Activated CD8-positive, alpha-beta memory T cell treated with anti-CD3 and anti-CD28 coated beads, Interleukin-2, amount 50 U/mL, for 4 hours (primary cell): ENCODE data around the gene NPPA.
"Not testable (repeated sequence)": the region's sequence is repeated elsewhere in the genome, so short reads cannot be mapped to it uniquely, and the experiment has no call there.

ENCODE experiments used
- DNase-seq: peaks from one replicate; pipeline ENCODE4 v3.0.0-alpha.2; 2020

Gene NPPA

GRCh38 chr1:11847667-11848372 is at the start of gene NPPA:
Gene NPPA, minus strand, starts transcription at chr1:11847783. Its CDS starts 99 bp downstream, at chr1:11847684.
- DNase-seq, result no peak

DNA sequence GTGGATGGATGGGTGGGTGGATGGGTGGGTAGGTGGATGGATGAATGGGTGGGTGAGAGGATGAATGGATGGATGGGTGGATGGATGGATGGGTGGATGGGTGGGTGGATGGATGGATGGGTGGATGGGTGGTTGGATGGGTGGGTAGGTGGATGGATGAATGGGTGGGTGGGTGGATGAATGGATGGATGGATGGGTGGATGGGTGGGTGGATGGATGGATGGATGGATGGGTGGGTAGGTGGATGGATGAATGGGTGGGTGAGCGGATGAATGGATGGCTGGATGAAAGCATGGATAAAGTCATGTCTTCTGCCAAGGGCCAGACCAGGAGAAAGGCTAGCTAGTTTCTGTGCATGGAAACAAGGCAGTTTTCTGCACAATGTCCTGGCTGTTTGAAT is 46.9 kb upstream of the NPPA start:
- DNase-seq, result not testable (repeated sequence)

DNA sequence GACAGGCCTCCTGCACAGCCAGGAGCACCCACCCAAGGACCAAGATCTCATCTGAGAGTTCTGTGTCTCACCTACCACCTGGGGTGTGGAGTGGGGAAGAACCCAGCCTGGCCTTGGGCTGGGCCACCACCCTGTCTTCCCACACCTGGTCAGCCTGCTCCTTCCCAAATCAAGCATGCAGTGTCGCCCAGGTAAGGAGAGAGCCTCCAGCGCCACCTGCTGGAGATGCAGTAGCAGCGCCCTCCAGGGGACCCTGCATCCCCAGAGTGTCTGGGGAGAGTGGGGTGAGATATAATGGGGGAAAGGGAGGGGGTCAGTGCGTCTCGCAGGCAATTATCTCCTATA is 46.3 kb upstream of the NPPA start:
- peak; percentile 69 for DNase-seq

DNA sequence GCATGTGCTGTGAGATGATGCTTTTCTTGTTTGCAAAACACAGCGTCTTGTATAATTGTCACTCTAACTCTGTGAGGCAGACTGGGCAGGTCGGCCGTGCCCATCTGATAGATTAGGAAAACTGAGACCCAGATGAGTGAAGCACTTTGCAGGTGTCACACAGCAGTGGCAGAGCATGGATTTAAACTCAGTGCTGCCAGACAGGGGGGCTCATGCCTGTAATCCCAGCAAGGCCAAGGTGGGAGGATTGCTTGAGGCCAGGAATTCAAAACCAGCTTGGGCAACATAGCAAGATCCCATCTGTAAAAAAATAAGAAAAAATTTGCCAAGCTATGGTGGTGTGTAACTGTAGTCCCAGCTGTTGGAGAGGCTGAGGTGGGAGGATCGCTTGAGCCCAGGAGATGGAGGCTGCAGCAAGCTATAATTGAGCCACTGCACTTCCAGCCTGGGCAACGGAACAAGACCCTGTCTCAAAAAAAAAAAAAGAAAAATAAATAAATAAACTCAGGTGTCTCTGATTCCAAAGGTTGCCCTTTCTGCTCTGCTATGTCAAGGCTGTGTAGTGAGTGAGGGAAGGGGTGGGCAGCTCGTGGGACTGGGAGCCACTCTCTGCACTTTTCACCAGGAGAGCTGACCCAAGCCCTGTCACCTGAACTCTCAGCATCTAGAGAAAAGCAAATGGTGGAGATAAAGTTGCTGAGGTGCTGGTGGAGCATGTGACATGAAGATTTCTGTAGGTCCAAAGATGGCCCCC is 44.0 kb upstream of the NPPA start:
- no peak for DNase-seq

DNA sequence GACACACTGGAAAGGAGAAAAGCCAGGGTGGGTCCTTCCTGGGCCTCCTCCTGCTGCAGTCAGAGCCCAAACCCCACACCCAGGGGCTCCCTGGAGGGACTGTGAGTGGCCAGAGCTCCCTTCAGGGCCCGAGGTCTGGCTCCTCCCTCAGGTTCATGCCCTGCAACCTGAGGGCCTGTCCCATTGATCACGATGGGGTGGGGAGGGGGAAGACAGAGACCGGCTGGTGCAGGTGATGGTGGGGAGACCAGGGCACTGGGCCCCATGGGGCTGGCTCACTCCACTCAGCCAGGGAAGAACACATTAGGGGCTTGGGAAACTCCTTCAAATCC is 41.3 kb upstream of the NPPA start:
- no peak for DNase-seq

- no peak for DNase-seq
Observed at GRCh38 chr1:11888206-11888876, 40.8 kb upstream of the NPPA start.

DNA sequence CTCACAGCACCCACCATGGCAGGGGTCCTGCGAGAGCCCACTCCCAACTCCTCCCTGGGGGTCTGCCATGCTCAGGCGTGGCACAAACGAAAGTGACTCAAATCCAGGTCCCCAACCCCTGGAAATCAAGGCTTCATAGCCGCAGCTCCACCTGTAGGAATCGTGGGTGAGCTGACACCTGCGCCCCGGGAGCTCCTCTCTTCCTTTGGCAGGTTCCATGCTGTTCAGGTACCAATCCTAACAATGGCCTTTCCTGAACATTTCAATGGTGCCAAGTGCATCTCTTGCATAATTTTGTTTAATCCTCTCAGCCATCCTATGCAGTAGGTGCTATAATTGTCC is 40.1 kb upstream of the NPPA start:
- DNase-seq, result no peak

DNA sequence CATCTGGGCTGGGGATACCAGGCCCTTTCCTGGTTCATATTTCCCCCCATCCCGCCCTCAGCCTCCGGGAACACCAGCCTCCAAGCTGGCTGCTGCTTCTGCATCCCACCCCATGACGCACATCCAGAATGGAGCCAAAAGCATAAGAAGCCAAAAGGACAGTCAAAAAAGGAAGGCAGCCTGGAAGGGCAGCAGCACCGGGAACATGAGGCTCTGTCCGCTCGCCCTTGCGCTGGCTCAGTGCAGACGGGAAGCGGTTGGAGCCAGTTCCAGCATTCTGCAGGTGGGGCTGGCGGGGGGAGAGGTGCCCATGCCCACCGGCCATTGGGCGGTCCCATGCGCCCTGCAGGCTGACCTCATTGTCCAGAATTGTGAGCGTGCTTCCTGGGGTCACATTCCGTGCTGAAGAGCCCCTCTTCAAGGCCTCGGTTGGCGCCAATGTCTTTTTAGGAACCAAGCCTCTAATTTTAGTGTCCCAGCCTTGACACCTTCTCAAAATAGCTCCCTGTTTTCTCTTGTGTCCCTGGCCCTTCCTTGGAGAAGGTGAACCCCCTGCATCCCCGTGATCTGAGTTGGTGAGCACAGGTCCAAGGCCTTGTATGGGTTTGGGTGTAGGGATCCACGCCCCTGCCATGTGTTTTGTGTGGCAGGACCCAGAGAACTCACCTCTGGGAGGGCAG is 39.5 kb upstream of the NPPA start:
- no peak for DNase-seq

- no peak for DNase-seq
Observed at GRCh38 chr1:11885916-11886315, 38.3 kb upstream of the NPPA start.

GRCh38 chr1:11882814-11883538 is 35.4 kb upstream of the NPPA start:
- no peak for DNase-seq

GRCh38 chr1:11881749-11882441 is 34.3 kb upstream of the NPPA start:
- no peak for DNase-seq

- no peak for DNase-seq
Observed at GRCh38 chr1:11880911-11881748, 33.5 kb upstream of the NPPA start.

GRCh38 chr1:11880181-11880575 is 32.6 kb upstream of the NPPA start:
- DNase-seq, result no peak

- no peak for DNase-seq
Observed at GRCh38 chr1:11879311-11880180, 32.0 kb upstream of the NPPA start.

- DNase-seq, result no peak
Observed at GRCh38 chr1:11878891-11879190, 31.3 kb upstream of the NPPA start.

- DNase-seq, result no peak
Observed at GRCh38 chr1:11878081-11878890, 30.7 kb upstream of the NPPA start.

GRCh38 chr1:11877074-11877473 is 29.5 kb upstream of the NPPA start:
- DNase-seq, result no peak

GRCh38 chr1:11875094-11875493 is 27.5 kb upstream of the NPPA start:
- DNase-seq, result no peak

- DNase-seq, result no peak
Observed at GRCh38 chr1:11874624-11875023, 27.0 kb upstream of the NPPA start.

- DNase-seq, result no peak
Observed at GRCh38 chr1:11874258-11874562, 26.6 kb upstream of the NPPA start.
